ENCODE results near the gene MLYCD.
A peak's percentile ranks its signal among the peaks of the same experiment; 100 is the strongest.

Gene MLYCD

DNA sequence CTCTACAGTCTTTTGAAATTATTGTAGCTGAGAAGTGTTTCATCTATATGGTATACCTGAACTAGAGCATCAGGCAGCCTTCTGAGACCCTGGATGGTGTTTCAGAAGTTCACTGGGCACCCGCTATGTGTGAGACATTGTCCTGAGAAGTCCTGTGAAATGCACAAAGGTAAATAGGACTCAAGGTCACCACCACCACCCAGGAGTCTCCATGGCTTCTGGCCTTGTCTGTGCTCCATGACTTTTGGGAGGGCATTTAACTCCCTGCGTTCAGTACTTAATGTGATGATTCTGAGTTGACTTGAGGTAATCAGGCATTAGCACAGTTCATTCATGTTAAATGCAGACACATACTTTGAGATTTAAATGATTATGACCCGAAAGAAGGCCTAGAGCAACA, 1.1 kb downstream of the MLYCD start:
- no peak for DNase-seq

DNA sequence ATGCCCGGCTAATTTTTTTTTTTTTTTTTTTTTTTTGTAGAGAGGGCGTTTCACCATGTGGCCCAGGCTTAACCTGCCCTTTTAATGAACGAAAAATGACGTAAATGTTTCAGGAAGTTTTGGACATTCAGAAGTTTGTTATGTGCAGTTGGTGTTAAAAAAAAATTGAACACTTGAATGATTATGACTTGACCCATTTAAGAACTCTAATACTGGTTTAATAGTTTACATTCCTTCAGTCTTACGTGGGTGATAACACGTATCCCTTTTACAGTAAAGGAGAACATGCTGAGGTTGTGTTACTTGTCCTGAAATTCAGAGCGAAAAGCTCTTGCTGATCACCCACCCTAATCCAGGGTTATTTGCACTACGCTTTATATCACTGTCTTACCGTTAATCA, 1.7 kb downstream of the MLYCD start:
- DNase-seq = no peak

DNA sequence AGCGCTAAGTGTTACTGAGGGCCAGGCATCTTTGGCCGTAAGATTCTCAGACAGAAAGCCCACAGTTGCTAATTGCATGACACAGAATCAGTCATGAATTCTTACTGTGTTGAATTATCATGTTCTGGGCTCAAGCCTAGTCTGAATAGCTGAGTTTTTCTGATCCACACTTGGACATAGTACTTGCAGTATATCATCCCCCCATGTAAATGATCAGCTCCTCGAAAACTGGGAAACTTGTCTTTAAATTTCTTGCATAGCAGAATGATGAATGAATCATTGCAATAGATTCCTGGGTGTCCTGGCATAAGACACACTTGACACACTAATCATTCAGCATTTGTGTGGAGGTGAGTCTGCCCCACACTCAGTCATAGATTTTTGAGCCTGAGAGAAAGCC, 2.2 kb downstream of the MLYCD start:
- DNase-seq = no peak

DNA sequence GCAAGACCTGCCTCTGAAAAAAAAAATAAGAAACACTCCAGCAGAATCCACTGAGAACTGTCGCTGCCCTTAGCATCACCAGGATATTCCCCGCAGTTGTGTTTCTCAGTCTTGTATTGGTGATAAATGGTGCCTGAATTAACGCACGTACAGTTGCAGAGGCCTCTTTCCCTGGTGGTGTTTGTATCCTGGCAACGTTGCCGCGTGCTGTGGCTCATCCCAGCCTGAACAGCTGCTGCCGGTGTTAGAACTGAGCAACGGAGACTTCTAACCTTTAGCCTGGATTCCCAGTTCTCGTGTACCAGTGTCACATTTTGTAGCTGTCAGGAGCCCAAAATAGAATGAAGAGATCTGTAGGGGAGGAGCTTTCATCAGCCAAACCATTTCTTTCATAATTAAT, 4.8 kb downstream of the MLYCD start:
- DNase-seq = peak; percentile 22

DNA sequence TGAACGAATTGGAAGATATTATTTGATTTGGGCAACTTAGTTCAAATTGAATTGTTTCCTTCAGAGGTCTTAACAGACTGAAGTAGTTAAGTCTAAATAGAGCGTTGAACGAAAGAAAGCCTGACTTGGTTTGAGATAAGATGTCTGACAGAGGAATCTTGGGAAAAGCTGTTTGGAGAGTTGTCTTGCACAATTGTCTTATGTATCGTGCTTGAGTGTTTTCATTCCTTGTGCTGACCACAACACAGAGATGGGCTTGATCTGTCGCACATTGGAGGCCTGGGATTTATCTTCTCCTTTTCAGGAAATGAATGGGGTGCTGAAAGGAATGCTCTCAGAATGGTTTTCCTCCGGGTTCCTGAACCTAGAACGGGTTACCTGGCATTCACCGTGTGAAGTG, 7.8 kb downstream of the MLYCD start:
- DNase-seq = no peak

DNA sequence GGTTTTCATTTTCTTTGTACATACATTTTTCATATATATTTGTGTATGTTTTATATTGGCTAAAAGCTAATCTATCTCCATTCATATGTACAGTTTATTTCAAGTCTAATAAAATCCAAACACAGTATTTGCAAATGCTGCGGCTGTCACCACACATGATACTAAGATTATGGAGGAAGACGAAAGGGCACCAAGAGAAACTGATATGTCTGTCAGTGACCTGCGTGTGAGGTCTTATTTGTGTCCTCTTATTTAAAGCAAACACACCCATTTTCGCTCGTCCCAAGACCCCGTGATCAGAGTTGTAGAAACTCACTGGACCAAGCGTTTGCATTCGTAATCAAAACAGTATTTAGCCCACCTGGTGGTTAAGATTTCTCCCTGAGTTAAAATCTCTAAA, 8.2 kb downstream of the MLYCD start:
- DNase-seq = no peak

DNA sequence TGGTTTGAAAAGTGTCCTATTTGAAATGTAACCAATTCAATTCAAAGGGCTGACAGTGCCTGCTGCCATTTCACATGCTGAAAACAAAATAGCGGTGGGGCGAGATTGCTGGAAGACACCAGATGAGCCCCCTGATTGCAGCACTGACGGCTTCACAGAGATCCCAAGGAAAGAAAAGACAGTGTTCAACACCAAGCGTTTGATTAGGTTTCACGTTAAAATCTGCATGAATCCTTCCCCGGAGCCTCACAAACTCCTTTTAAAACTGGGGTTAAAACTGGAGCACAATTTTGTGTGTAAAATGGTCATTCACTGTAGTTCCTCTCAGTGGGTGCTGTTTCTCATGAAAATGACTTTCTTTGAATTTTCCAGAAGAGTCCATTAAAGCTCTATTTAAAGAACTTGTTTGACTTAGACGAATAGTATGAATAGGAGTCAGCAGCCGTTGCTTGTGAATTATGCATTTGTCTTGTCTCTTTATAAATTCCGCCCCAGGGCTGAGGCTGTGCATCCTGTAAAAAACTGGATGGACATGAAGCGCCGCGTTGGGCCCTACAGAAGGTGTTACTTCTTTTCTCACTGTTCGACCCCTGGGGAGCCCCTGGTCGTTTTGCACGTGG, 8.8 kb downstream of the MLYCD start:
- no peak for DNase-seq

DNA sequence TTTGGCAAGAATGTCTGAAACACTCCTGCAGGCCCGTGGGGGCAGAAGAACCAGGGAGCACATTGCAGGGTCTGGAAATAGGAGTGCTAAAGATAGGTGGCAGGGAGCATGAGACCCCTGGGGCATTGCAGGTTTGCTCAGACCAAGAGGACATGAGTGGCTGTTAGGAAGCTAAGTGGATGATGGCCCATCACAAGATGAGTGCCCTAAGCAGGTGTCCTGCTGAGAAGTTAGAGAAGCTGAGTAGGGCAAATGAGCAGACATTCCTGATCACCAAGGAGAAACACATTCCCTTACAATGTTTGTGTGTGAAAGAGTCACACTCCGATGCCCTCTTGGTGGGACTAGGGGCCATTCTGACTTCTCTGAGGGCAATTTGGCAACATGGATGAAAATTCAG, 9.9 kb downstream of the MLYCD start:
- no peak for DNase-seq

DNA sequence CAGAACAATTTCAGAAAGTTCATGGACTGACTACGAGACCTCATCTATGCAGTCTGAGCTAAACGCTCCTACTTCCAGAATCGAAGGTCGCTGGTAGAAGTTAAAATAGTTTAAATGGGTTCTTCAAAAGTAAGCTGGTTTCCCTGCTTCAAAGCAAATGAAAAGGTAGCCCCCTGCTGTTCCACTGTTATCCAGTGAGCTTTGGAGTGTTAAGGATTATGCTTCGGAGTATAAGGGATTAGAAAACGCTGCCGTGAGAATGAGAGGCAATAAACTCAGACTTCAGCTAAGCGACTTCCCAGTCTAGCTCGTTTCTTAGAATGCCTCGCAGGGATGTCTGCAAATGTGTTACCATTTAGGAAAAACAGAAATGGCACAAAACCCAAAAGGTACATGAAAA, 12.4 kb downstream of the MLYCD start:
- DNase-seq = no peak

DNA sequence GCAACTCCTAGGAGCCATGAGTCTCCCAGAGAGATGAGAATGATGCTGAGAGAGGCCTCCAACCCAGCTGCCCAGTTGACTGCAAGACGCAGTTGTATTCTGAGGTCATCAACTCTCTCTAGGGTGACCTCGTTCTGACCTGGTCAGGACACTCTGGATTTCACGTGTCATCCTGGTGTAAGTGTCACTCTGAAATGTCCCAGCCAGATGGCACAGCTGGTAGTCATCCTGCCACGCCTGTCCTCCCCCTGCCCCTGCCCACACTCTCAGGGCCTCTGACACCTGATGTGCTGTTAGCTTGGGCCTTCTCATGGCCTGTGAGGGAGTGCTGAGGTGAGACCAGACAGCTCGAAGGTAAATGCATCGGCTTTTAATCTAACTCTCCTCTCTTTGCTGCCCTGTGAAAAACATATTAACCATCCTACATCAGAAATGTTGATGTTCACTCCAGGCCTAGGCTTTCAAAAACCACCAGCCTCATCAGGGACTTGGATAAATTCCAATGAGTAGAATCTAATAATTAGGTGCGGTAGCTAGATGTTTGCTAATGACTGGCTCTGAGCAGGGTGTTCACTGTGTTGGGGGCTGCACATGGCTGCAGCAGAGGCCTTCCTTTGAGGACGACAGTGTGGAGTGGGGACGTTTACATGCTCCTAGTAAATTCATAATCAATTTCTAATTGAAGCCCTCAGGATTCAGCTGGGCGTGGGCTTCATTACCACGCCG, 13.8 kb downstream of the MLYCD start:
- DNase-seq = no peak

DNA sequence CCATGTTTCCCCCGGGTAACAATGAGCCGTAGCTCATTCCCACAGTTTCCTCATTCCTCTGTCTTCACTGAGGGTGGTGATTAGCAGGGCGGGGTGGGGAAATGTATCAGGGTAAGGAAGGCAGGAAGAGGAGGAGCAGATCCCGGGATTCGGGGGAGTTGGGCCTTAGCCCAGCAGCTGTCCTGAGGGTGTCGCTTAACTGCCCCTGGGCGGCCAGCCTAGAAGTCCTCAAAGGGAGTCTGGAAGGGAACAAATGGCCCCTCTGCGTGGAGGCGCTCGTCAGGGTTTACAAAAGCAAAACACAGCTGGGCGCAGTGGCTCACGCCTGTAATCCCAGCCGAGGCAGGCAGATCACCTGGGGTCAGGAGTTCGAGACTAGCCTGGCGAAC, 14.3 kb downstream of the MLYCD start:
- DNase-seq = no peak

DNA sequence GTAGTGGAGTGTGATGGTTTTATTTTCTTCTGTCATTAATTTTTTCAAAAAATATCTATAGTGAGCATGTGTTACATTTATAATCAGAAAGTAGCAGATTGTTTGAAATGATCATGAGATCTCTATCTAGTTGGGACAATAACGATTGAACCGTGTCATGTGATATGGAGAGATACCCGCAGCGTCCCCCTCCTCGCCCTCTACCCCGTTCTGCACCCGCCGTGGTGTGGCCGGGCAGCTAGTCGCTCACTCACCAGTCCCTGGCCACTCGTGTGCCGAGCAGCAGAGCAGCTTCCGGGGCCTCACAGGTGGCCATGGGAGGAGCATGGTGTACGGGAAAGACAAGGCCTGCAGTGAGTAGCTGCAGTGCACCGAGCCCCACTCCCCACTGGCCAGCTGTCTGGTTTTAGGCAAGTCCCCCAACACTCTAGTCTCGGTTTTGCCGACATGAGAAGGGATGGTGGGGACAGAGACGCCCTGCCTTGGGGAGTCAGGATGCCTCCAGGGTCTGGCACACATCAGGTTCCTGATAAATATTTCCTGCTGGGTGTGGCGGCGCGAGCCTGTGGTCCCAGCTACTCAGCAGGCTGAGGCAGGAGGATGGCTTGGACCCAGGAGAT, 15.3 kb downstream of the MLYCD start:
- no peak for DNase-seq

DNA sequence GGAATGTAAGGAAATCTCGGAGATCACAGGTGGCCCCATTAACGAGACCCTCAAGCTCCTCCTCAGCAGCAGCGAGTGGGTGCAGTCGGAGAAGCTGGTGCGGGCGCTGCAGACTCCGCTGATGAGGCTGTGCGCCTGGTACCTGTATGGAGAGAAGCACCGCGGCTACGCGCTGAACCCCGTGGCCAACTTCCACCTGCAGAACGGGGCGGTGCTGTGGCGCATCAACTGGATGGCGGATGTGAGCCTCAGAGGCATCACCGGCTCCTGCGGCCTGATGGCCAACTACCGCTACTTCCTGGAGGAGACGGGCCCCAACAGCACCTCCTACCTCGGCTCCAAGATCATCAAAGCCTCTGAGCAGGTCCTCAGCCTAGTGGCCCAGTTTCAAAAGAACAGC, 16.2 kb downstream of the MLYCD start:
- DNase-seq = no peak

DNA sequence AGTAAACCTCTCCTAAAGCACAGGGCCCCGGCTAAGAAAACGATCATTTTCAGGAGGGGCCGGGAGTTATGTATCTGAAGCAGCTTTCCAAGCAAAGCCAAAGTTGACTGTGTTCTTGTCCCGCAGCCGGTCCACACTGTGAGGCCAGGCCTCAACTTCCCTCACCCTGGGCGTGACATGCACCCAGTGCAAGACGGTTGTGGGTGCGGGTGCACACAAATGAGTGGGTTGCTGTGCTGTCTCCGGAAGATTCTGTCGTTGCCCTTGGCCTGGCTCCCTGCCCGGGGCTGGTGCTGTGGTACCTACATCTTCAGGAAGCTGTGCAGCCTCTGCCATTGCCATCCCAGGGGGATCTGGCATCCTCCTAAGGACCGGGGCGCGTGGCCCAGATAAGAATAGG, 16.6 kb downstream of the MLYCD start:
- DNase-seq = no peak

DNA sequence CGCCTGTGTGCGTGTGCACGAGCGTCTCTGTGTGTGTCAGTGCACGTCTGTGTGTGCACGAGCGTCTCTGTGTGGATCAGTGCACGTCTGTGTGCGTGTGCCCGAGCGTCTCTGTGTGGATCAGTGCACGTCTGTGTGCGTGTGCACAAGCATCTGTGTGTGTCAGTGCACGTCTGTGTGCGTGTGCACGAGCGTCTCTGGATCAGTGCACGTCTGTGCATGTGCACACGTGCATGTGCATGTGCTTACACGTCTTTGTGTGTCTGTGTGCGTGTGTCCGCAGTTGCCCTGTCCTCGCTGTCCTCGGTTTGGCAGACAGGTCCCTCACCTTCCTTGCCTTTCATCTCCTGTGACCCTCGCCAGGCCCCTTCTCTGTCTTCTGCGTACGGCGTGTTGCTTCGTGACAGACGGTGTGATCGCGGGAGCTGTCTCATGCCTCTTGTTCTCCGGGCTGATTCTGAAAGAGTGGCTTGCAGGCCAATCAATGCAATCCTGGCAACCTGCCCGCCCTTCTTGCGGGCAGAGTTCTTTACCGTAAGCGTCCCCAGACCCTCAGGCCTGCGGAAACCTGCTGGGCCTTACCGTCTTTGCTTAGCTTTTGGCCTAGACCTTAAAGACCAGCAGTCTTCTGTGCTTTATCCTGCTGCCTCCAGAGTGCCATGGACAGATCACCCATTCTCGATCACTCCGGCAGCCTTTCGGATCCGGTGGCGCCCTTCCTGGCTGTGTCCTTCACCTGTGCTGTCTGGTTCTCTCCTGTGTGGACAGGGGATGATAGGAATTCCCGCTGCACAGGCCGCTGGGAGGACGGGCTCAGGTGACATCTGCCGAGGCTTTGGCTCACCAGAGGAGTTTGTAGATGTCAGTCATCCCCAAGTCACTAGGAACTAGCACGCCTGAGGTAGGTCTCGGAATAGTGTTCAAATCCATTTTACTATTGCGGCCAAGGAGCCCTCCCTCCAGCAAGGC, 18.5 kb downstream of the MLYCD start:
- DNase-seq = no peak

DNA sequence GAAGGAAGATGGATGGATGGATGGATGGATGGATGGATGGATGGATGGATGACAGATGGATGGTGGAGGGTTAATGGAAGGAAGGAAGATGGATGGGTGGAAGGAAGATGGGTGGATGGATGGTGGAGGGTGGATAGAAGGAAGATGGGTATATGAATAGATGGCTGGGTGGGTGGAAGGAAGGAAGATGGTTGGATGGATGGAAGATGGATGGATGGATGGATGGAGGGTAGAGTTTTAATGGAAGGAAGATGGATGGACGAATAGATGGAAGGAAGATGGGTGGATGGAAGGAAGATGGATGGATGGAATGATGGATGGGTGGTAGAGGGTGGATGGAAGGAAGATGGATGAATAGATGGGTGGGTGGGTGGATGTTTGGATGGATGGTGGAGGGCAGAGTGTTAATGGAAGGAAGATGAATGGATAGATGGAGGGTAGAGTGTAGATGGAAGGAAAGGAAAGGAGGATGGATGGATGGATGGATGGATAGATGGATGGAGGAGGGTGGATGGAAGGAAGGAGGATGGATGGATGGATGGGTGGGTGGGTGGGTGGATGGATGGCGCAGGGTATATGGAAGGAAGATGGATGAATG, 22.1 kb downstream of the MLYCD start:
- DNase-seq = no peak

DNA sequence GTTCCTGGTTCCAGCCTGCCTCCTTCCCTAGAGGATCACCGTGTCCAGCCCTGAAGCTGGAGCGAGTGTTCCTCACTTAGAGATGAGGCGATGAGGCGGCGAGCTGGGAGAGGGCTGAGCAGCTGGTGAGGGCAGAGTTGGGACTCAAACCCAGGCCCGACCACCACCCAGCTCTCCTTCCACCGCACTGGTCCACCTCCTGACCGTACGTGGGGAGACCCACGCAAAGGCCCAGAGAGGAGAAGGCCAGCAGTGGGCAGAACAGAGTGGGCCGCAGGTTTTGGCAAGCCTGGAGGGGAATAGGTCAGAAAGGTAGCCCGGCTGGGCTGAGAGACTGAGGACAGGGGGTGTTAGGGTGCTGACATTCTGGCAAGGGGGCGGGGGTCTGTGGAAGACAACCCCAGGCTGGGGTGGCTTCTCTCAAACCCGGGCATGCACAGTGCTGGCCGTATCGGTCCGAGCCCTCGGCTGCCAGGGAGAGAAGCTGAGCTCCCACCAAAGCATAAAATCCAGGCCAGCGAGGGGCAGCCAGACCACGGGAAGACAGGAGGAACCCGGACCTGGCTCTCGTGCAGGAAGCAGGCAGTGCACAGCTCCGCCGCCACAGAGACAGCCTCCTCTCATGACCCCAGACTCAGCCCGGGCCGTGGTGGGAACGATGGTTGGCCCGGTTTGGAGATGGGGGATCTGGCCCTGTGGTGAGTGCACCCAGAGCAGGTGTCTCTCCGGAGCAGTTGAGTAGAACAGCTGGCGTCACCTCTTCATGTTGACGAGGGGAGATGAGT, 24.9 kb downstream of the MLYCD start:
- DNase-seq = no peak

DNA sequence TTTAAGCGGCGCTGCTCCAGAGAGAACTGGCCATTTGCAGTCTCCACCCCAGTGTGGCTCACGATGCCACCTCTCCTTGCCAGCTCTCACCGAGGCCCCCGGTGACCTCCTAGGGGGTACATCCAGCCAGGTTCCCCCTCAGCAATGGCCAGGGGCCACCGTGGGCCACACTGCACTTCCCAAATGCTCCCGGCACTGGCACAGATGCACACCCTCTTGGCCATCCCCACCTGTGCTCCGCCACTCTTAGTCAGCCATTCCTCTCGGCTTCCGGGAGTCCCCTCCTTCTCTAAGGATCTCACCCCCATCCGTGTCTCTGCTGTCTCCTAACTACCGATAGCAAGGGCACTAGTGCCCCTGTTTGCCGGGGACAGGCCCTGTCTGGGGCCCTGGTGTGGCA, 25.8 kb downstream of the MLYCD start:
- no peak for DNase-seq

DNA sequence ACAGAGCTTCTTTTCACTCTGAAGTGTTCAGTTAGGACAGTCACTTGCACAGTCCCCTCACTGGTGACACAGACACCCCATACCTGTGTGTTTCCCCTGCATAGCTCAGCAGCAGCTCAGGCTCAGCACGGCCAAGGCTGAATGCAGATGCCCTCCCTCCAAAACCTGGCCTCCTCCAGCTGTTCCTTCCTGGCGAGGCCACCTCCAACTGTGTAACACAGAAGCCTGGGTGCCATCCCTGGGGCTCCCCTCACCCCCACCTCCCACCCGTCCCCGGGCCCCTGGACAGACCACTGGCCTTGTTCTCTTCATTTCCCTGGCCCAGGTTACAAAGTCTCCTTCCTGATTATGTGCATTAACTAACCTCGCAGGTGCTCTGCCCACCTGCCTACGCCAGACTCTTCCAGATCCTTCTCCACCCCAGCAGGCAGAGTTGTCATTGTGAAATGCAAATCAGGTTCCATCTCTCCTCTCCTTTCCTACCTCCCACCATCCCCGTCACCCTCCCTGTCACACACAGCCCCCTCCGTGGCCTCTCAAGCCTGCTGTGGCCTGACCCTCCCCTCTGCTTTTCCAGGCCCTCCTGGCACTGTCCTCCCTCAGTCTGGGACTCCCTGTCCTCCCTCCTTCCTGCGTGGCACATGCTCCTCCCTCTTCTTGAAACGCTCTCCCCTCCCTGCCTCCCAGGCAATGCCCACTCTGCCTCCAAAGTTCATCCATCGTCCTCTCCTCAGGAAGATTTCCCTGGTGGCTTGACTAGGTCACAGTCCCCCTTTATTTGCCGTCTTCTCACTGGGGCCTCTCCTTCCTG, 26.4 kb downstream of the MLYCD start:
- DNase-seq = no peak

DNA sequence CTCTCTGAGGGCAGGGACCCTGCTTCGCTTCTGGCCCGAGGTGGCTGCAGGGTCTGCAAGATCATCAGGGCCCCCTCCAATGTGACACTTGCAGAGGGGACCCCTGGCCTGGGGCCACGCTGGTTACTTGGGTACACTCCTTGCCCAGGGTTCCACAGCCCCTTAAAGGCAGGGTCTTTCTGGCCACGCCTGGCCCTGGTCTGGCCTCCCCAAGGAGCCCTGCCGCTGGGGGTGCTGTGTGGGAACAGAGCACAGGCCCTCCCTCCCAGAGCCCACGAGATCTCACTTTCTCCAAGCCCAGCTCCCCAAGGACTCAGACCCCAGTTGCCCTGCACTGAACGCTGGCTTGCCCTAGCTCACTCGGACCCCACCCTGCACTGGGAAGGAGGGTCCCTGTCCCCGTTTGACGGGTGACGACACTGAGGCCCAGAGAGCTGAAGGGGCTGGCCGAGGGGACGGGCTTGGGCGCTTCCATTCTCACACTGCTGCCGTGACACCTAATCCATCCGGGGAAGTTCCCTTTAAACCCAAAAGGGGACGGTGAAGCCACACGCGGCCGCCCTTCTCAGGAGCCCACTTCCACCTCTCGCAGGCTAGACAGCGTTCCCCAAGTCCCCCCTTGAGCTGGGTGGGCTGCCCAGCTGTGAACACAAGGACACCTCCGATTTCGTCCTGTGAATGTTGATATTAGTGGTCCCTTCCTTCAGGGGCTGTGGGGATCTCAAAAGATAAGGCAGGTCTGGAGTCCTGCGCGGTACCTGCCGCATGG, 27.2 kb downstream of the MLYCD start:
- DNase-seq = no peak
